Neural progenitor cell (in vitro differentiated cells): Measurements from ENCODE around the gene ALS2CL. TPM values are rescaled to one million over a fixed set of nuclear protein-coding genes. Genes with fewer than 3 reads are reported as not detected.
A peak's percentile ranks its signal among the peaks of the same experiment; 100 is the strongest.

Source experiments
- DNase-seq: peaks from one replicate; pipeline ENCODE4 v3.0.0-alpha.2; 2016; ENCODE audit warnings: low spot score
- H2AFZ ChIP-seq: fragments of 200-600 bp; sonication (generic); replicated peaks from 2 replicates; pipeline ENCODE4 v1.6.1; 2016; ENCODE audit warnings: antibody characterized with exemption
- H3F3A ChIP-seq: fragments of 200-600 bp; sonication (generic); 2 replicates; pipeline ENCODE4 v1.6.1; 2016; ENCODE audit warnings: antibody characterized with exemption, low read depth
- H3K27ac ChIP-seq: fragments of 200-600 bp; sonication (generic); 2 replicates; pipeline ENCODE4 v1.5.1; 2016; ENCODE audit warnings: mild to moderate bottlenecking
- H3K27me3 ChIP-seq: fragments of 200-600 bp; sonication (generic); 2 replicates; pipeline ENCODE4 v1.6.1; 2016; ENCODE audit warnings: mild to moderate bottlenecking, moderate library complexity
- H3K36me3 ChIP-seq: fragments of 200-600 bp; sonication (generic); 2 replicates; pipeline ENCODE4 v1.5.1; 2016
- H3K4me1 ChIP-seq: fragments of 200-600 bp; sonication (generic); 2 replicates; pipeline ENCODE4 v1.6.1; 2016; ENCODE audit warnings: mixed run types
- H3K4me2 ChIP-seq: fragments of 200-600 bp; sonication (generic); 2 replicates; pipeline ENCODE4 v1.6.1; 2016
- H3K4me3 ChIP-seq: fragments of 200-600 bp; sonication (generic); 2 replicates; pipeline ENCODE4 v1.5.1; 2016
- H3K79me2 ChIP-seq: fragments of 200-600 bp; sonication (generic); 2 replicates; pipeline ENCODE4 v1.6.1; 2016; ENCODE audit warnings: low read depth
- H3K9ac ChIP-seq: fragments of 200-600 bp; sonication (generic); 2 replicates; pipeline ENCODE4 v1.6.1; 2016
- H3K9me3 ChIP-seq: fragments of 200-600 bp; sonication (generic); 2 replicates; pipeline ENCODE4 v1.5.1; 2016; ENCODE audit warnings: low read depth
- H4K20me1 ChIP-seq: fragments of 200-600 bp; sonication (generic); 2 replicates; pipeline ENCODE4 v1.6.1; 2016; ENCODE audit warnings: low read depth
- H3K27ac Mint-ChIP-seq: 3 replicates; pipeline ENCODE4 v1.8.0; 2021; ENCODE audit warnings: mixed read lengths
- H3K27me3 Mint-ChIP-seq: 2 replicates; pipeline ENCODE4 v1.8.0; 2022; ENCODE audit warnings: low read depth, mild to moderate bottlenecking, inconsistent platforms, moderate library complexity, mixed read lengths; ENCODE audit not compliant: insufficient read depth
- H3K36me3 Mint-ChIP-seq: 3 replicates; pipeline ENCODE4 v1.8.0; 2021; ENCODE audit warnings: mixed read lengths
- H3K4me1 Mint-ChIP-seq: 3 replicates; pipeline ENCODE4 v1.8.0; 2021; ENCODE audit warnings: mixed read lengths
- H3K4me3 Mint-ChIP-seq: 3 replicates; pipeline ENCODE4 v1.8.0; 2021; ENCODE audit warnings: mild to moderate bottlenecking, moderate library complexity, mixed read lengths
- H3K9me3 Mint-ChIP-seq: 3 replicates; pipeline ENCODE4 v1.8.0; 2020; ENCODE audit warnings: mixed read lengths
- CTCF ChIP-seq: fragments of 200-600 bp; sonication (generic); IDR thresholded peaks from 2 replicates; pipeline ENCODE4 v1.5.1; 2017; ENCODE audit warnings: antibody characterized with exemption, mild to moderate bottlenecking
- EZH2 ChIP-seq: fragments of 200-600 bp; sonication (generic); IDR thresholded peaks from 2 replicates; pipeline ENCODE4 v1.6.1; 2017; ENCODE audit warnings: antibody characterized with exemption, mild to moderate bottlenecking, moderate library complexity
- EZH2phosphoT487 ChIP-seq: fragments of 200-600 bp; sonication (generic); IDR thresholded peaks from 2 replicates; pipeline ENCODE4 v1.6.1; 2017; ENCODE audit warnings: antibody characterized with exemption
- small RNA-seq: library from RNA; depleted of rRNA; stranded (forward); fragments of <200 nt; gene quantifications from one replicate; pipeline ENCODE3, GENCODE V24; 2015
- total RNA-seq: library from RNA; depleted of rRNA; stranded (reverse); fragments of >200 nt; gene quantifications from 2 replicates; pipeline ENCODE4 v1.2.3, GENCODE V29; 2015; ENCODE audit warnings: low replicate concordance

The ALS2CL gene
- total RNA-seq, 1 donor from 2014 or later, result 1.3 TPM

- Mint-ChIP-seq H3K9me3 (no peaks in the 10 kb centered on the region), H3K4me3 (no peak overlapping the region), H3K27ac (no peak overlapping the region), H3K27me3 (peaks cover 8% of the 10 kb centered on the region), H3K4me1 (peaks cover 25% of the 10 kb centered on the region), H3K36me3 (no peaks in the 10 kb centered on the region)
- H3K4me1 ChIP-seq, result peaks cover 31% of the 10 kb centered on the region
- peaks cover 21% of the 10 kb centered on the region for H3F3A ChIP-seq
- no peaks in the 10 kb centered on the region for H4K20me1 ChIP-seq
- H3K9ac ChIP-seq, result no peak overlapping the region
- peak overlapping the region; percentile 29 for H3K4me2 ChIP-seq
- H3K27me3 ChIP-seq, result no peaks in the 10 kb centered on the region
- no peaks in the 10 kb centered on the region for H3K36me3 ChIP-seq
- H3K9me3 ChIP-seq, result no peaks in the 10 kb centered on the region
- no peak for TF ChIP-seq CTCF
- no peak for TF ChIP-seq EZH2
- no peak for TF ChIP-seq EZH2phosphoT487
- no peak overlapping the region for H3K27ac ChIP-seq
- no peaks in the 10 kb centered on the region for H3K79me2 ChIP-seq
- peak; percentile 25 for DNase-seq
- no peak overlapping the region for H2AFZ ChIP-seq
- H3K4me3 ChIP-seq, result no peak overlapping the region
These were observed 68.4 kb downstream of the ALS2CL start for GRCh38 chr3:46624975-46625490.

DNA sequence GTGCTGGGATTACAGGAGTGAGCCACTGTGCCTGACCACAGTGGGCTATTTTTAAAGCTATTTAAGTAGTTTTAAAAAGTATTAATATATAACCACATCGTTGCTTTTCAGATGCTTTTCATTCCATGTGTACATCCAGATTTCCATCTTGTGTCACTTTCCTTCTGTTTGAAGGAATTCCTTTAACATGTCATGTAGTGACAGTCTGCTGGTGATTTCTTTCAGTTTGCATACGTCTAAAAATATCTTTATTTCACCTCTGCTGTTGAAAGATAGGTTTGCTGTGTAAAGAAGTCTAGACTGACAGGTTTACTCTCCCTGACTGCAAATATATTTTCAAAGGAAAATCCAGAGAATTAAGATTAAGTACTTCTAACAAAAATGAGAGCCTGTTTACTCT, 68.9 kb downstream of the ALS2CL start:
- Mint-ChIP-seq H3K27me3 (peaks cover 10% of the 10 kb centered on the region), H3K4me3 (no peak overlapping the region), H3K27ac (no peak overlapping the region), H3K4me1 (peaks cover 25% of the 10 kb centered on the region), H3K36me3 (no peaks in the 10 kb centered on the region), H3K9me3 (no peaks in the 10 kb centered on the region)
- TF ChIP-seq EZH2phosphoT487 (no peak), CTCF (no peak), EZH2 (no peak)
- Histone ChIP-seq H4K20me1 (no peaks in the 10 kb centered on the region), H3K27ac (no peak overlapping the region), H3K4me2 (peak overlapping the region; percentile 29), H3K27me3 (no peaks in the 10 kb centered on the region), H3K9ac (no peak overlapping the region), H3F3A (peaks cover 18% of the 10 kb centered on the region), H3K4me1 (peaks cover 30% of the 10 kb centered on the region), H3K36me3 (no peaks in the 10 kb centered on the region), H2AFZ (no peak overlapping the region), H3K9me3 (no peaks in the 10 kb centered on the region), H3K79me2 (no peaks in the 10 kb centered on the region), H3K4me3 (no peak overlapping the region)
- DNase-seq, result no peak

DNA sequence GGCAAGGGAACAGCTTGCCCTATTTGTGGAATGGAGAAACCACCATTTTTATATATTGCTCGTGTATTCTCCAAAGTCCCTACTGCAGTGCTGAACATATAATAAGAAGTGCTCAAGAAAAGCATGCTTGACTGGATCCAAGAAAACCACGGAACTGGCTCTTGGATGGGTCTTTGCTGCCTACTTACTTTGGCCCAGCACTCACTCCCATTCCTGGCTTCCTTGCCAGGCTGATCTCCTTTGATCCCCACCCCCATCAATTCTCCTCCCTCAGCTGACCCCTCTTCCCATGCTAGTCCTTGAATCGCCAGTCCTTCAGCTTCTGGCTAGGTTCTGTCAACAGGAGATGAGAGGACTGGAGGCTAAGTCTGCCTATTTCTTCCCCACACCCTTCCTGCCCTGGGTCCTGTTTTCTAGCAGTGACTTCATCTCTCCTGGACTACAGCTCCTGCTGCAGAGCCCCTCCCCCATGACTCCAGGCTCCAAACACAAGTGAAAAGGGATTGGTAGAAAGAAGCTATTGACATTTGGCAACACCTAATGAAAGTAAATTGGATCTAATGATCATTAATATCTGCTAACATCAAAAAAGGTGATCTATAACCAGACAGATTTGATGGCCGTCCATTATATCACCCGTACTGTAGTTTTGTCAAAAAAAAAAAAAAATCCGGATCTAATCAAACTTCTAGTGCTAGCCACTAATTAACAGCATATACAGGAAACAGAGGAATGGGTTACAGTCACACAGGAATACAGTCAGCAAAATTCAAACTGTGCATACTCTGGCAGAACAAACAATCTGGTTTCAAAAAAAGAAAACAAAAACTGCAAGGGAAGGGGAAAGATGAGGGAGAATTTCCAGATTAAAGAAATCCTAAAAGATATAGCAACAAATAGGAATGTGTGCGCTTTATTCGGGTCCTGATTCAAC, 73.4 kb downstream of the ALS2CL start:
- H3K4me1 ChIP-seq, result peaks cover 12% of the 10 kb centered on the region
- no peaks in the 10 kb centered on the region for H3K9me3 ChIP-seq
- no peak for DNase-seq
- peaks cover 7% of the 10 kb centered on the region for H3K4me1 Mint-ChIP-seq
- peak overlapping the region; percentile 96 for H2AFZ ChIP-seq
- no peak overlapping the region for H3K4me3 ChIP-seq
- no peaks in the 10 kb centered on the region for H3K36me3 ChIP-seq
- no peaks in the 10 kb centered on the region for H3K36me3 Mint-ChIP-seq
- no peak overlapping the region for H3K9ac ChIP-seq
- H3K4me3 Mint-ChIP-seq, result no peak overlapping the region
- no peaks in the 10 kb centered on the region for H3K27me3 ChIP-seq
- no peaks in the 10 kb centered on the region for H4K20me1 ChIP-seq
- no peaks in the 10 kb centered on the region for H3K79me2 ChIP-seq
- no peaks in the 10 kb centered on the region for H3F3A ChIP-seq
- no peak for TF ChIP-seq EZH2
- TF ChIP-seq CTCF, result no peak
- TF ChIP-seq EZH2phosphoT487, result no peak
- peaks cover 8% of the 10 kb centered on the region for H3K27me3 Mint-ChIP-seq
- no peaks in the 10 kb centered on the region for H3K9me3 Mint-ChIP-seq
- H3K27ac Mint-ChIP-seq, result peak overlapping the region; percentile 10
- no peak overlapping the region for H3K4me2 ChIP-seq
- no peak overlapping the region for H3K27ac ChIP-seq

Small RNAs within 50 kb of the gene (small RNA-seq; reads per million reads assigned to genes)
- not detected for gene RF00591

Other genes starting within 250 kb of the ALS2CL start
- not detected in 2 replicates for gene LTF, start 228.8 kb downstream of the ALS2CL start, total RNA-seq
- gene RTP3, start 195.7 kb downstream of the ALS2CL start, total RNA-seq, result not detected in 2 replicates
- gene LRRC2, start 127.4 kb downstream of the ALS2CL start, total RNA-seq, result not detected in 2 replicates
- not detected in 2 replicates for gene FAM240A, start 81.2 kb downstream of the ALS2CL start, total RNA-seq
- gene TMIE, start 7.7 kb upstream of the ALS2CL start, total RNA-seq, result not detected in 2 replicates
- gene PRSS50, start 24.2 kb upstream of the ALS2CL start, total RNA-seq, result 0.28 and 1.9 TPM in 2 replicates
- not detected in 2 replicates for gene MYL3, start 169.8 kb upstream of the ALS2CL start, total RNA-seq
- gene PTH1R, start 184.0 kb upstream of the ALS2CL start, total RNA-seq, result 0.43 TPM in 1 of 2 replicates, not detected in the other